PC-3 (cell line): ENCODE results near the gene KIDINS220. TPM values are rescaled to one million over a fixed set of nuclear protein-coding genes. Genes with fewer than 3 reads are reported as not detected.
A peak's percentile ranks its signal among the peaks of the same experiment; 100 is the strongest.

Source experiments
- ATAC-seq: fragments of 200-7000 bp; cut with Tn5 transposase; 2 replicates; pipeline ENCODE4 v1.9.1; 2020; ENCODE audit warnings: mild to moderate bottlenecking, moderate library complexity
- BruUV-seq: library from RNA; stranded (reverse); fragments of 400-500 nt; replicated peaks from 2 replicates; lab custom pipeline; 2021; lab: Mats Ljungman, UMichigan
- CTCF ChIA-PET: fragments of 300-600 bp; sonication (Branson Sonifier 250); formaldehyde crosslinking; loops from one replicate; lab custom pipeline; 2022; ENCODE audit warnings: antibody characterized with exemption; lab: Charles Lee
- POLR2A ChIA-PET: fragments of 300-600 bp; sonication (Branson Sonifier 250); formaldehyde crosslinking; loops from one replicate; lab custom pipeline; 2022; ENCODE audit warnings: antibody characterized with exemption; ENCODE audit not compliant: unreplicated experiment; lab: Charles Lee
- DNase-seq: peaks from one replicate; pipeline ENCODE4 v3.0.0-alpha.2; 2015
- H2AFZ ChIP-seq: fragments of 300-600 bp; sonication (generic); 2 replicates; pipeline ENCODE4 v1.6.0; 2016; ENCODE audit warnings: antibody characterized with exemption, low read length
- H3F3A ChIP-seq: fragments of 300-600 bp; sonication (generic); one replicate; pipeline ENCODE4 v1.6.0; 2017; ENCODE audit warnings: antibody characterized with exemption, low read length, control low read depth, mild to moderate bottlenecking; ENCODE audit not compliant: unreplicated experiment
- H3K27ac ChIP-seq: fragments of 300-600 bp; sonication (generic); 2 replicates; pipeline ENCODE4 v1.5.1; 2016; ENCODE audit warnings: mild to moderate bottlenecking, low read length
- H3K27me3 ChIP-seq: fragments of 300-600 bp; sonication (generic); 2 replicates; pipeline ENCODE4 v1.6.1; 2016; ENCODE audit warnings: low read length, mixed read lengths
- H3K36me3 ChIP-seq: fragments of 300-600 bp; sonication (generic); 2 replicates; pipeline ENCODE4 v1.6.1; 2016; ENCODE audit warnings: low read depth, mixed run types, low read length, mixed read lengths
- H3K4me1 ChIP-seq: fragments of 300-600 bp; sonication (generic); 2 replicates; pipeline ENCODE4 v1.5.1; 2016; ENCODE audit warnings: low read length; ENCODE audit not compliant: insufficient read depth
- H3K4me2 ChIP-seq: fragments of 300-600 bp; sonication (generic); 2 replicates; pipeline ENCODE4 v1.6.0; 2016; ENCODE audit warnings: low read length
- H3K4me3 ChIP-seq: fragments of 300-600 bp; sonication (generic); 2 replicates; pipeline ENCODE4 v1.5.1; 2016; ENCODE audit warnings: mild to moderate bottlenecking, low read length, mixed read lengths
- H3K79me2 ChIP-seq: fragments of 300-600 bp; sonication (generic); 2 replicates; pipeline ENCODE4 v1.6.1; 2017; ENCODE audit warnings: low read length, mixed read lengths
- H3K9ac ChIP-seq: fragments of 300-600 bp; sonication (generic); 2 replicates; pipeline ENCODE4 v1.6.0; 2016; ENCODE audit warnings: mild to moderate bottlenecking, low read length
- H3K9me2 ChIP-seq: fragments of 300-600 bp; sonication (generic); replicated peaks from 2 replicates; pipeline ENCODE4 v1.6.1; 2016; ENCODE audit warnings: mixed run types, low read length, mixed read lengths
- H3K9me3 ChIP-seq: fragments of 300-600 bp; sonication (generic); 2 replicates; pipeline ENCODE4 v1.6.1; 2016; ENCODE audit warnings: low read length, mixed read lengths
- H4K20me1 ChIP-seq: fragments of 300-600 bp; sonication (generic); 2 replicates; pipeline ENCODE4 v1.6.1; 2016; ENCODE audit warnings: low read length, mixed read lengths
- EZH2 ChIP-seq: fragments of 300-600 bp; sonication (generic); IDR thresholded peaks from one replicate; pipeline ENCODE4 v1.6.1; 2017; ENCODE audit warnings: antibody characterized with exemption, mild to moderate bottlenecking, low read length; ENCODE audit not compliant: unreplicated experiment
- EZH2phosphoT487 ChIP-seq: fragments of 300-600 bp; sonication (generic); IDR thresholded peaks from 2 replicates; pipeline ENCODE4 v1.6.1; 2018; ENCODE audit warnings: mild to moderate bottlenecking, antibody characterized with exemption, low read length, borderline replicate concordance
- intact Hi-C: fragments of 100-400 bp; cut with micrococcal nuclease; formaldehyde crosslinking; loops from 2 replicates; pipeline ENCODE4 v1.9.0; 2023
- total RNA-seq: library from RNA; depleted of rRNA; stranded (reverse); fragments of >200 nt; gene quantifications from 2 replicates; pipeline ENCODE4 v1.2.3, GENCODE V29; 2014
- TF ChIP-seq, protein P1 (sequence below): fragments of 300-600 bp; sonication (generic); conservative IDR thresholded peaks from 2 replicates; pipeline ENCODE4 v1.5.1; 2017; ENCODE audit warnings: antibody characterized with exemption, low read depth, mild to moderate bottlenecking, low read length

KIDINS220 gene
- total RNA-seq, 1 experiment from 2014 or later = 37.6 TPM

- no peak; the same call in 1 of the 2 replicates for ATAC-seq
- no peak for DNase-seq
- TF ChIP-seq, protein P1, sequence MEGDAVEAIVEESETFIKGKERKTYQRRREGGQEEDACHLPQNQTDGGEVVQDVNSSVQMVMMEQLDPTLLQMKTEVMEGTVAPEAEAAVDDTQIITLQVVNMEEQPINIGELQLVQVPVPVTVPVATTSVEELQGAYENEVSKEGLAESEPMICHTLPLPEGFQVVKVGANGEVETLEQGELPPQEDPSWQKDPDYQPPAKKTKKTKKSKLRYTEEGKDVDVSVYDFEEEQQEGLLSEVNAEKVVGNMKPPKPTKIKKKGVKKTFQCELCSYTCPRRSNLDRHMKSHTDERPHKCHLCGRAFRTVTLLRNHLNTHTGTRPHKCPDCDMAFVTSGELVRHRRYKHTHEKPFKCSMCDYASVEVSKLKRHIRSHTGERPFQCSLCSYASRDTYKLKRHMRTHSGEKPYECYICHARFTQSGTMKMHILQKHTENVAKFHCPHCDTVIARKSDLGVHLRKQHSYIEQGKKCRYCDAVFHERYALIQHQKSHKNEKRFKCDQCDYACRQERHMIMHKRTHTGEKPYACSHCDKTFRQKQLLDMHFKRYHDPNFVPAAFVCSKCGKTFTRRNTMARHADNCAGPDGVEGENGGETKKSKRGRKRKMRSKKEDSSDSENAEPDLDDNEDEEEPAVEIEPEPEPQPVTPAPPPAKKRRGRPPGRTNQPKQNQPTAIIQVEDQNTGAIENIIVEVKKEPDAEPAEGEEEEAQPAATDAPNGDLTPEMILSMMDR = no peak
- TF ChIP-seq EZH2 (no peak), EZH2phosphoT487 (no peak)
- H3K4me1 ChIP-seq = 0 out of 2 replicates have a peak, but pooled peaks cover 4% of the 10 kb centered on the region
- no peaks in the 10 kb centered on the region for H3K9me3 ChIP-seq
- H3K9me2 ChIP-seq = no peaks in the 10 kb centered on the region
- H3K27ac ChIP-seq = no peak overlapping the region
- H3K4me2 ChIP-seq = no peak overlapping the region
- BruUV-seq = no TSS peak
- POLR2A ChIA-PET = interaction anchor here (0.6 kb wide), 1 partner anchor 331 kb away, joined by 5 read pairs; no protein-coding TSS in a partner anchor
- no peaks in the 10 kb centered on the region for H3K27me3 ChIP-seq
- H3K79me2 ChIP-seq = no peaks in the 10 kb centered on the region
- CTCF ChIA-PET = no interaction called here
- no peaks in the 10 kb centered on the region for H3F3A ChIP-seq
- no peak overlapping the region for H3K9ac ChIP-seq
- intact Hi-C loops = no loop called here
- H2AFZ ChIP-seq = no peak overlapping the region
- H3K4me3 ChIP-seq = no peak overlapping the region
- no peaks in the 10 kb centered on the region for H4K20me1 ChIP-seq
- peaks cover 12% of the 10 kb centered on the region; the same call in 1 of the 2 replicates for H3K36me3 ChIP-seq
These were observed 39.2 kb upstream of the KIDINS220 start for GRCh38 chr2:8876628-8877027.

GRCh38 chr2:8872821-8873432 lies 35.5 kb upstream of the KIDINS220 start:
- no peaks in the 10 kb centered on the region for H4K20me1 ChIP-seq
- 0 out of 2 replicates have a peak, but pooled peaks have one; percentile 40 for ATAC-seq
- no peak overlapping the region for H3K9ac ChIP-seq
- H2AFZ ChIP-seq = 0 out of 2 replicates have a peak overlapping the region, but pooled peaks have one; percentile 29
- BruUV-seq = no TSS peak
- no peaks in the 10 kb centered on the region for H3K79me2 ChIP-seq
- no peaks in the 10 kb centered on the region for H3K27me3 ChIP-seq
- peaks cover 5% of the 10 kb centered on the region; the same call in 1 of the 2 replicates for H3K36me3 ChIP-seq
- H3K4me3 ChIP-seq = no peak overlapping the region
- ChIA-PET POLR2A (interaction anchor here (0.6 to 0.8 kb wide), 2 partner anchors 139 to 683 kb away, joined by 4 to 5 read pairs; no protein-coding TSS in a partner anchor), CTCF (interaction anchor here (0.9 kb wide), 2 partner anchors 17 to 267 kb away, joined by 3 to 5 read pairs; no protein-coding TSS in a partner anchor)
- no peaks in the 10 kb centered on the region for H3K9me3 ChIP-seq
- no peak overlapping the region for H3K27ac ChIP-seq
- no peaks in the 10 kb centered on the region for H3F3A ChIP-seq
- no peak for TF ChIP-seq EZH2phosphoT487
- TF ChIP-seq, protein P1 = peak; percentile 77
- intact Hi-C loops = loop anchor here (1.0 to 5.0 kb wide), 4 partner anchors 129 to 266 kb away; partner anchors contain the start of gene MBOAT2
- DNase-seq = peak; percentile 70
- H3K4me2 ChIP-seq = no peak overlapping the region
- H3K4me1 ChIP-seq = 0 out of 2 replicates have a peak, but pooled peaks cover 4% of the 10 kb centered on the region
- no peaks in the 10 kb centered on the region for H3K9me2 ChIP-seq

DNA sequence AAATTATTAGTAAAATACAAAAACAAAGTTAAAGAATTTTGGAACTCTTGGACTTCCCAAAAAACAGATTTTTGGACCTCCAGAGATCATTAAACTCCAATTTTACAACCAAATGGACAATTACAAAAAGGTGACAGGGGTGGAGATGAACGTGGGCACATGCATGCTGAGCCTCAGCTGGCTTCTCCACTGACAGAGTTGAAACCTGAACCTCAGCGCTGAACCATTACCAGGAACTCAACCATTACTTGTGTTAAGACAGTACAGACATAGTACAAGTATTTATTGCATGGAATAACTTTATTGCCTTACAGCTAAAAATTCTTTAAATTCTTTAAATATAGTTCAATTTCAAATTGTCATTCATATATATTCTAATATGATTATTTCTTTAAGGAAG lies 33.0 kb upstream of the KIDINS220 start:
- H3K4me1 ChIP-seq = 0 out of 2 replicates have a peak, but pooled peaks cover 4% of the 10 kb centered on the region
- H3K36me3 ChIP-seq = no peaks in the 10 kb centered on the region
- H3K27ac ChIP-seq = no peak overlapping the region
- DNase-seq = no peak
- no TSS peak for BruUV-seq
- ChIA-PET CTCF (no interaction called here), POLR2A (interaction anchor here (0.6 kb wide), 1 partner anchor 34 kb away, joined by 4 read pairs; no protein-coding TSS in a partner anchor)
- intact Hi-C loops = loop anchor here (5.0 kb wide), 2 partner anchors 132 to 202 kb away; partner anchors contain the start of gene MBOAT2
- TF ChIP-seq, protein P1 = no peak
- no peak for TF ChIP-seq EZH2phosphoT487
- H3F3A ChIP-seq = no peaks in the 10 kb centered on the region
- H4K20me1 ChIP-seq = no peaks in the 10 kb centered on the region
- no peaks in the 10 kb centered on the region for H3K9me2 ChIP-seq
- H3K4me3 ChIP-seq = no peak overlapping the region
- H3K4me2 ChIP-seq = no peak overlapping the region
- no peaks in the 10 kb centered on the region for H3K79me2 ChIP-seq
- no peak overlapping the region for H2AFZ ChIP-seq
- no peak for ATAC-seq
- H3K9me3 ChIP-seq = no peaks in the 10 kb centered on the region
- no peaks in the 10 kb centered on the region for H3K27me3 ChIP-seq
- H3K9ac ChIP-seq = no peak overlapping the region
